HUES48 (cell line): ENCODE results near the gene ACOX2.

ENCODE experiments used
- H3K27ac ChIP-seq: one replicate; pipeline ENCODE4 v1.7.0; 2013; ENCODE audit warnings: low read depth, low read length, inconsistent platforms
- H3K27me3 ChIP-seq: 2 replicates; pipeline ENCODE4 v1.6.1; 2013; ENCODE audit warnings: mild to moderate bottlenecking, low read length; ENCODE audit not compliant: control insufficient read depth, insufficient read depth
- H3K36me3 ChIP-seq: 2 replicates; pipeline ENCODE4 v1.6.1; 2013; ENCODE audit warnings: low read length; ENCODE audit not compliant: control insufficient read depth, insufficient read depth
- H3K4me1 ChIP-seq: 2 replicates; pipeline ENCODE4 v1.6.1; 2013; ENCODE audit warnings: mild to moderate bottlenecking, low read length; ENCODE audit not compliant: control insufficient read depth, insufficient read depth
- H3K4me3 ChIP-seq: 2 replicates; pipeline ENCODE4 v1.5.1; 2013; ENCODE audit warnings: mild to moderate bottlenecking, low read depth, low read length
- H3K9ac ChIP-seq: 2 replicates; pipeline ENCODE4 v1.6.1; 2013; ENCODE audit warnings: mild to moderate bottlenecking, low read depth, low read length, moderate library complexity
- H3K9me3 ChIP-seq: 2 replicates; pipeline ENCODE4 v1.6.1; 2013; ENCODE audit warnings: low read length; ENCODE audit not compliant: control insufficient read depth, insufficient read depth

ACOX2 gene

GRCh38 chr3:58484045-58484721 lies 52.8 kb downstream of the ACOX2 start:
- Histone ChIP-seq H3K27ac (no peak overlapping the region), H3K36me3 (no peaks in the 10 kb centered on the region), H3K4me1 (no peaks in the 10 kb centered on the region), H3K27me3 (no peaks in the 10 kb centered on the region), H3K9ac (no peak overlapping the region), H3K4me3 (no peak overlapping the region), H3K9me3 (no peaks in the 10 kb centered on the region)

- no peak overlapping the region for H3K4me3 ChIP-seq
- no peaks in the 10 kb centered on the region for H3K36me3 ChIP-seq
- H3K27me3 ChIP-seq, result no peaks in the 10 kb centered on the region
Measured at GRCh38 chr3:58482917-58483636, 53.9 kb downstream of the ACOX2 start.

GRCh38 chr3:58480309-58480708 lies 56.7 kb downstream of the ACOX2 start:
- no peak overlapping the region for H3K4me3 ChIP-seq
- H3K27ac ChIP-seq, result no peak overlapping the region
- no peaks in the 10 kb centered on the region for H3K9me3 ChIP-seq
- no peaks in the 10 kb centered on the region for H3K4me1 ChIP-seq
- H3K9ac ChIP-seq, result no peak overlapping the region
- H3K27me3 ChIP-seq, result no peaks in the 10 kb centered on the region
- H3K36me3 ChIP-seq, result no peaks in the 10 kb centered on the region

More at GRCh38 chr3:58482917-58483636, 53.9 kb downstream of the ACOX2 start:
- H3K27ac ChIP-seq, result no peak overlapping the region
- no peaks in the 10 kb centered on the region for H3K4me1 ChIP-seq
- no peaks in the 10 kb centered on the region for H3K9me3 ChIP-seq
- no peak overlapping the region for H3K9ac ChIP-seq

- no peaks in the 10 kb centered on the region for H3K27me3 ChIP-seq
- H3K9me3 ChIP-seq, result no peaks in the 10 kb centered on the region
- H3K4me3 ChIP-seq, result no peak overlapping the region
- H3K9ac ChIP-seq, result no peak overlapping the region
- H3K36me3 ChIP-seq, result no peaks in the 10 kb centered on the region
- no peak overlapping the region for H3K27ac ChIP-seq
- H3K4me1 ChIP-seq, result no peaks in the 10 kb centered on the region
Measured at GRCh38 chr3:58478781-58479180, 58.2 kb downstream of the ACOX2 start.

GRCh38 chr3:58474967-58475578 lies 61.9 kb downstream of the ACOX2 start:
- Histone ChIP-seq H3K9ac (no peak overlapping the region), H3K36me3 (no peaks in the 10 kb centered on the region), H3K9me3 (no peaks in the 10 kb centered on the region), H3K4me1 (peaks cover 7% of the 10 kb centered on the region), H3K27me3 (no peaks in the 10 kb centered on the region), H3K4me3 (no peak overlapping the region), H3K27ac (no peak overlapping the region)

- no peak overlapping the region for H3K4me3 ChIP-seq
- no peaks in the 10 kb centered on the region for H3K9me3 ChIP-seq
- no peak overlapping the region for H3K9ac ChIP-seq
- peaks cover 7% of the 10 kb centered on the region for H3K4me1 ChIP-seq
- H3K36me3 ChIP-seq, result no peaks in the 10 kb centered on the region
- no peaks in the 10 kb centered on the region for H3K27me3 ChIP-seq
- no peak overlapping the region for H3K27ac ChIP-seq
Measured at GRCh38 chr3:58474348-58474911, 62.6 kb downstream of the ACOX2 start.

GRCh38 chr3:58473275-58473674 lies 63.7 kb downstream of the ACOX2 start:
- Histone ChIP-seq H3K4me1 (peaks cover 7% of the 10 kb centered on the region), H3K27me3 (no peaks in the 10 kb centered on the region), H3K9me3 (no peaks in the 10 kb centered on the region), H3K4me3 (no peak overlapping the region), H3K36me3 (no peaks in the 10 kb centered on the region), H3K27ac (no peak overlapping the region), H3K9ac (no peak overlapping the region)

GRCh38 chr3:58471025-58471887 lies 65.7 kb downstream of the ACOX2 start:
- Histone ChIP-seq H3K27me3 (no peaks in the 10 kb centered on the region), H3K36me3 (no peaks in the 10 kb centered on the region), H3K9me3 (no peaks in the 10 kb centered on the region), H3K27ac (peak overlapping the region; percentile 94), H3K4me1 (peaks cover 7% of the 10 kb centered on the region), H3K4me3 (0 out of 2 replicates have a peak overlapping the region, but pooled peaks have one; percentile 7), H3K9ac (no peak overlapping the region)

- peaks cover 7% of the 10 kb centered on the region for H3K4me1 ChIP-seq
- no peaks in the 10 kb centered on the region for H3K36me3 ChIP-seq
- peak overlapping the region; percentile 94 for H3K27ac ChIP-seq
- H3K9me3 ChIP-seq, result no peaks in the 10 kb centered on the region
- no peak overlapping the region for H3K4me3 ChIP-seq
- no peak overlapping the region for H3K9ac ChIP-seq
- no peaks in the 10 kb centered on the region for H3K27me3 ChIP-seq
Measured at GRCh38 chr3:58470363-58471024, 66.5 kb downstream of the ACOX2 start.

- Histone ChIP-seq H3K36me3 (no peaks in the 10 kb centered on the region), H3K27me3 (no peaks in the 10 kb centered on the region), H3K4me3 (no peak overlapping the region), H3K4me1 (peaks cover 7% of the 10 kb centered on the region), H3K9me3 (no peaks in the 10 kb centered on the region), H3K9ac (no peak overlapping the region), H3K27ac (no peak overlapping the region)
Measured at GRCh38 chr3:58469096-58469495, 67.9 kb downstream of the ACOX2 start.
